ENCODE data around the gene MAFF.

MAFF gene

DNA sequence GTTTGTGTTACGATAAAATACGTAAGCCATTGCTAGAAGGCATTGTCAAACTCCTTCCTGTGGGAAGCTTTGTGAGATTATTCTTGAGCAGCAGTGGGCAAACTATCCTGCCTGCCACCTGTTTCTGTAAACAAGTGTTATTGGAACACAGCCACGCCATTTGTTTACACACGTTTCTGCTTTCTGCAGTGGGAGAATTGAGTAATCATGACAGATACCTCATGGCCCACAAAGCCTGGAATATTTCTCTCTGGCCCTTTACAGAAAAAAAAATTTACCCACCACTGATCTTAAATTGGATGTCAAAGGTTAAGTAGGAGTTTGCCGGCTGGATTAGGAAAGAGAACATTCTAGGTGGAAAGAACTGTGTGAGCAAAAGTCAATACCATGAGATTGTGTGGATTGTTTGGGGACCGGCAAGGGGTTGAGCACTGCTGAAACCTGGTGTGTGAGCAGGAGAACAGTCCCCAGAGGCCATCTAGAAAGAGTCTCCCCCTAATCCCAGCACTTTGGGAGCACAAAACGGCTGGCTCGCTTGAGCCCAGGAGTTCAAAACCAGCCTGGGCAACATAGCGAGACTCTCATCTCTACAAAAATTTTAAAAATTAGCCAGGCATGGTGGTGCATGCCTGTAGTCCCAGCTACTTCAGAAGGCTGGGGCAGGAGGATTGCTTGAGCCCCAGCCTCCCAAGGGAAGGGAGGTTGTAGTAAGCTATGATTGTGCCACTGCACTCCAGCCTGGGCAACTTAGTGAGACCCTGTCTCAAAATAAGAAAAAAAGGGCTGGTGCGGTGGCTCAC, 14.2 kb upstream of the MAFF start:
- TF ChIP-seq GATA1 (IDR thresholded peaks at IDR 0.05; ENCODE audit: low read depth, low read length) = no peak
- no peak for TF ChIP-seq POLR2A (IDR thresholded peaks at IDR 0.05; ENCODE audit: low read length)
- no peak for DNase-seq

DNA sequence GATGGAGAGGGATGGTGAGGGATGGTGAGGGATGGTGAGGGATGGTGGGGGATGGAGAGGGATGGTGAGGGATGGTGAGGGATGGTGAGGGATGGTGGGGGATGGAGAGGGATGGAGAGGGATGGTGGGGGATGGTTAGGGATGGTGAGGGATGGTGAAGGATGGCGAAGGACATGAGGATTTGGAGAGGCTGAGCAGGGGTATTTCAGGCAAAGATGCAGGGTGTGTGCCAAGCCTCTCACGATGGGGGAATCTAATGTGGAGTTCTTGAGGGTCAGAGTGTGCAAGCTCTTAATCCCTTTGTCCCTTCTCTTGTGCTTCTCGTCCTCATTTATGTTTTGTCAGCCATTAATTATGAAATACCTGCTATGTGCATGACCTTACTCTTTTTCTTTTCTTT, 12.7 kb upstream of the MAFF start:
- no peak for DNase-seq
- TF ChIP-seq POLR2A (IDR thresholded peaks at IDR 0.05; ENCODE audit: low read length) = no peak
- TF ChIP-seq GATA1 (IDR thresholded peaks at IDR 0.05; ENCODE audit: low read depth, low read length) = no peak

DNA sequence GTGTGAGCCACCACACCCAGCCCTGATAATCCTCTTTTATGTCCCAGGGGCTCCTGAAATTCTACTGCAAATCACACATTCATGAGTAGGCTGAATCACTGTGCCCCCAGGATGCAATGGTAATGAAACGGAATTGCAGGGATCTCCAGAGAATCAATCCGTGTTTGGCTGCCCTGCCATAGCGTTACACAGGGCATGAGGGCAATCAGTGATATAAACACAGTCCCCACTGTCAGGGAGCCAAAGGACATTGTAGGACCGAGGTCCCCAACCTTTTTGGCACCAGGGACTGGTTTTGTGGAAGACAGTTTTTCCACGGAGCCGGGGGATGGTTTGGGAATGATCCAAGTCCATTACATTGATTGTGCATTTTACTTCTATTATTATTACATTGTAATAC, 11.2 kb upstream of the MAFF start:
- DNase-seq = no peak
- TF ChIP-seq GATA1 (IDR thresholded peaks at IDR 0.05; ENCODE audit: low read depth, low read length) (no peak), POLR2A (IDR thresholded peaks at IDR 0.05; ENCODE audit: low read length) (no peak)

DNA sequence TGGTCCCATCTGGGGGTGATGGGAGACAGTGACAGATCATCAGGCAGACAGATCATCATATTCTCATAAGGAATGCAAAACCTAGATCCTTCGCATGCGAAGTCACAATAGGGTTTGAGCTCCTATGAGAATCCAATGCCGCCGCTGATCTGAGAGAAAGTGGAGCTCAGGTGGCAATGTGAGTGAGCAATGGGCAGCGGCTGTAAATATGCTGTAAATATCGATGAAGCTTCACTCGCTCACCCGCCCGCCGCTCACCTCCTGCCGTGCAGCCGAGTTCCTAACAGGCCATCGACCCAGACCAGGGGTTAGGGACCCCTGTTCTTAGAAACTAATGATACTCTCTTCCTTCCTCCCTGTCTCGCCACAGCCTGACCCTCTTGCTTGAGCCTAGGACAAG, 10.7 kb upstream of the MAFF start:
- TF ChIP-seq GATA1 (IDR thresholded peaks at IDR 0.05; ENCODE audit: low read depth, low read length) = no peak
- no peak for DNase-seq

DNA sequence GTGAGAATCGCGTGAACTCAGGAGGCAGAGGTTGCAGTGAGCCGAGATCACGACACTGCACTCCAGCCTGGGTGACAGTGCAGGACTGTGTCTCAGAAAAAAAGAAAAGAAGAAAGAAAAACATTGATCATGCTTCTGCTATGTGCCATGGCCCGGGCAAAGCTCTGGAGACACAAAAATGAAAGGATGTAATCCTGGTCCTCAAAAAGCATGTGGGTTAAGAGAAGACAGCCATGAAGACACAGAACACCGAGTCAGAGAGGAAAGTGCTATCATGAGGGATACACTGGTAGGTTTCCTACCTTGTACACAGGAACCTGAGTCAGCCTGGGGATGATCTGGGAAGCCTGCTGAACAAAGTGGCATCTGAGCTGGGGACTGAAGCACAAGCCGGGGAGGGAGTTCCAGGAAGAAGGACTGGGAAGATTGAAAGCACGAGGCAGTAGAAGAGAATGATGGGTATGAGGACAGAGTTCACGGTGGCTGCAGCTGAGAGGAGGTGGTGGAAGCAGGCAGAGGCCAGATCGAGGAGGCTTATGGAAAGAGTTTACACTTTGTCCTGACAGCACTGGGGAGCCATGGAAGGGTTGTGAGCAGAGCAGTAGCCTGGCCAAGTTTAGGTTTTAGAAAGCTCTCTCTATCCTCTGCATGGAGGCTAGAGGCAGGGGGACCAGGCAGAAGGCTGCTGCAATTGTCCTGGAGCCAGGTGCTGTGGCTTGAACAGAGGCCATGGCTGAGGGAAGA, 9.9 kb upstream of the MAFF start:
- DNase-seq = no peak
- no peak for TF ChIP-seq POLR2A (IDR thresholded peaks at IDR 0.05; ENCODE audit: low read length)
- no peak for TF ChIP-seq GATA1 (IDR thresholded peaks at IDR 0.05; ENCODE audit: low read depth, low read length)

DNA sequence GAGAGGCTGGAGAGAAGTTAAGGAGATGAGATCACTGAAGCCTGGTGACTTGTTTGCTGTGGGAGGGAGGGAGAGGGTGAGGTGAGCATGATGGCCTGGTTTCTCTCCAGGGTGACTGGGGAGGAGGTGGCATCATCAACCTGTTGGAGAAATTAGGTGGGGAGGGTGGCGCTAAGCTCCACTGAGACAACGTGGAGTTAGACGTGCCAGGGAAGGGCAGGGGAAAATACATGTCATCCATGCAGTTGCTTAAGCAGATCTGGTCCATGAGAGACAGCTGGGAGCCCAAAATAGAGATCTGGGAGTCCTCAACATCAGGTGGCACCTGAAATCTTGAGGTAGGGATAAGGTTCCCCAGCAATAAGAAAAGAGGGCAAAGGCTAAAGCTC, 9.3 kb upstream of the MAFF start:
- no peak for DNase-seq
- TF ChIP-seq GATA1 (IDR thresholded peaks at IDR 0.05; ENCODE audit: low read depth, low read length) (no peak), POLR2A (IDR thresholded peaks at IDR 0.05; ENCODE audit: low read length) (no peak)

DNA sequence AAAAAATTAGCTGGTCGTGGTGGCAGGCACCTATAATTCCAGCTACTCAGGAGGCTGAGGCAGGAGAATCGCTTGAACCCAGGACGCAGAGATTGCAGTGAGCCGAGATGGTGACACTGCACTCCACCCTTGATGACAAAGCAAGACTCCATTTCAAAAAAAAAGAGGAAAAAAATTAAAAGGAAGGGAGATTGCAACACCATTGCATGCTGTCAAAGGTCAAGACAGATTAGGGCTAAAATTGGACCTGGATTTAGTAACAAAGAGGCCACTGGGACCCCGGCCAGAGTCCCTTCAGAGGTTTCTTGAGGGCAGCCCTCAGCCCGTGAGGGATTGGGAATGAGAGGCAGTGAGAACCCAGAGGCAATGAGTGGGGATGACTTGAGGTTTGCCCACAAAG, 8.2 kb upstream of the MAFF start:
- DNase-seq = peak in 1 of 2 experiments; percentile 64
- no peak for TF ChIP-seq POLR2A (IDR thresholded peaks at IDR 0.05; ENCODE audit: low read length)

DNA sequence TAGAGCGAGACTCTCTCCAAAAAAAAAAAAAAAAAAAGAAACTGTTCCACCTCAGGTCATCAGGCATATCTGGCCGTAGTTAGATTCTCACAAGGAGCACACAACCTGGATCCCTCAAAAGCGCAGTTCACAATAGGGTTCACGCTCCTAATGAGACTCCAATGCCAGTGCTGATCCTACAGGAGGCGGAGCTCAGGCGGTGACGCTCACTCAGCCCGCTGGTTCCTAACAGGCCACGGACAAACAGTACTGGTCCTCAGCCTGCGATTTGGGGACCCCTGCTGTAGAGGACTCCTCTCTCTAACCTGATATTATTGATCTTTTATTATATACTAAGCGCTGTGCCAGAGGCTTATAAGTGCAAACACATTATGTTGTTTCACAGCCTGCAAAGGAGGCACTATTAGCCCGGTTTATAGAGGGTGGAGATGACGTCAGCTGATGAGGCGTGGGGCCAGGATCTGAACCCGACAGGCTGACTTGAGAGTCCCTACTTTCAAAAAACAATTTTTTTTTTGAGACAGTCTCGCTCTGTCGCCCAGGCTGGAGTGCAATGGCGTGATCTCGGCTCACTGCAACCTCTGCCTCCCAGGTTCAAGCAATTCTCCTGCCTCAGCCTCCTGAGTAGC, 4.9 kb upstream of the MAFF start:
- TF ChIP-seq GATA1 (IDR thresholded peaks at IDR 0.05; ENCODE audit: low read depth, low read length) (no peak), POLR2A (IDR thresholded peaks at IDR 0.05; ENCODE audit: low read length) (no peak)
- DNase-seq = peak in 1 of 2 experiments; percentile 27

DNA sequence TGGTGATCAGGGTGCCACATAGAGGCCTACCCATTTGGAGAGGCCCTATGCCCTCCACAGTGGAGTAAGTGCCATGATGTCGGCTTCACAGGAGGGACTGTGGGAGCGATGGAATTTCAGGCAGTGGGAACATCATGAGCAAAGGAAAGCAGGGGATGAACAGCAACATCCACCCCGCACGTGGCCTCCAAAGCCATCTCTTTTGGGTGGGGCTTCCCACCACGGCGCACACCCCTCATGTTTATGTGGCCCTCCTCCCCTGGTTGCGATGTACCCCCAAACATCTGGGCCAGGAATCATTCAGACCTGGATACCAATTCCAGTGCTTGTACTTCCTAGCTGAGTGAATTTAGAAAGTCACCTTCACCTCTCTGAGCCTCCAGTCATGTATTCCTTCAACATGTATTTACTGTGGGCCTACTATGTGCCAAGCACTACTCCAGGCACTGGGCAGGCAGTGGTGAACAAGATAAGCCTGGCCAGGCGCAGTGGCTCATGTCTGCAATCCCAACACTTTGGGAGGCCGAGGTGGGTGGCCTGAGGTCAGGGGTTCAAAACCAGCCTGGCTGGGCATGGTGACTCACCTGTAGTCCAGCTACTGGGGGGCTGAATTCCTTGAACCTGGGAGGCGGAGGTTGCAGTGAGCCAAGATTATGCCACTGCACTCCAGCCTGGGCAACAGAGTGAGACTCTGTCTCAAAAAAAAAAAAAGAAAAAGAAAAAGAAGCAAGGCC, 1.8 kb upstream of the MAFF start:
- TF ChIP-seq GATA1 (IDR thresholded peaks at IDR 0.05; ENCODE audit: low read depth, low read length) = no peak
- no peak for TF ChIP-seq POLR2A (IDR thresholded peaks at IDR 0.05; ENCODE audit: low read length)
- DNase-seq = no peak

DNA sequence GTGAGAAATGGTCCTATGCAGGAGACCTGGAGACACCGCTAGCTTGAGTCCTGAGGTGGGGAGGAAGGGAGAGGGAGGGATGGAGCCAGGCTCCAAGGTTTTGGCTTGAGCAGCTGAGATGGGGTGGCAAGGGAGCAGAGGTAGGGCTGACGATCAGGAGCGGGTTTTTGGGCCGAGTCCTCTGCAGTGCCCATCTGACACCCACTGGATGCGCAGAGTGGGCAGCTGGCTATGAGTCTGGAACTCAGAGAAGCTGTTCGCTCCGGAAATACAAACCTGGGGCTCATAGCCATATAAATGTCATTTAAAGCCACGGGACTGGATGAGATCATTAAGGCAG, 453 bp upstream of the MAFF start:
- no peak for TF ChIP-seq GATA1 (IDR thresholded peaks at IDR 0.05; ENCODE audit: low read depth, low read length)
- DNase-seq = no peak

DNA sequence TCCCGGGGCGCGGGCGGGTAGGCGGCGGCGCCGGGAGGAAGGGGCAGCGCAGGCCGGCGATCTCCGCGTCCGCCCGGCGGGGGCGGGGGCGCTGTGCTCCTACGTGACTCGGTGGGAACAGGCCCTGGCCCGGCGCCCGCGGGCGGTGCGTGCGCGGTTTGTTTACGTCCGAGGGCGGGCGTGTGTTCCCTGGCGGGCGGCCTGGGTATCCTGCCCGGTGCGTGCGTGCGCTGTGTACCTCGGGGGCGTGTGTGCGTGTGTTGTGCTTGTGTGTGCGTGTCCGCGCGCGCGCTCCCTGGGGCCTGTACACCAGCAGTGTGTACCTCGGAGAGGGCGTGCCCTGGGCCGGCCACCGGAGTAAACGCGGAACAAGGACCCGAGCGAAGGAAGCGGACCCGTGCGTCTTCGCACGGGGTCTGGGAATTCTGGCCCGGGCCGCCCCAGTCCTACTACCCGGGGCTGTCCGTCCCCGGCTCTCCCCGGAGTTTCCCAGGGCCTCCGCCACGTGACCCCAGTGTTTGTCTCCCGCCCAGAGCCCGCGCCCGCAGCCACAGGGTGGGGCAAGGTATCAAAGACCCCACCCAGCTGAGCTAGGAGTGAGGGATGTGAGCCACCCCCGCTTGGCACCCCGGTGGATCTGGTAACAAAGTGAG, 769 bp downstream of the MAFF start:
- peak; percentile 87 to 95 for DNase-seq
- TF ChIP-seq GATA1 (IDR thresholded peaks at IDR 0.05; ENCODE audit: low read depth, low read length) = no peak
- TF ChIP-seq POLR2A (IDR thresholded peaks at IDR 0.05; ENCODE audit: low read length) = peak; percentile 34

DNA sequence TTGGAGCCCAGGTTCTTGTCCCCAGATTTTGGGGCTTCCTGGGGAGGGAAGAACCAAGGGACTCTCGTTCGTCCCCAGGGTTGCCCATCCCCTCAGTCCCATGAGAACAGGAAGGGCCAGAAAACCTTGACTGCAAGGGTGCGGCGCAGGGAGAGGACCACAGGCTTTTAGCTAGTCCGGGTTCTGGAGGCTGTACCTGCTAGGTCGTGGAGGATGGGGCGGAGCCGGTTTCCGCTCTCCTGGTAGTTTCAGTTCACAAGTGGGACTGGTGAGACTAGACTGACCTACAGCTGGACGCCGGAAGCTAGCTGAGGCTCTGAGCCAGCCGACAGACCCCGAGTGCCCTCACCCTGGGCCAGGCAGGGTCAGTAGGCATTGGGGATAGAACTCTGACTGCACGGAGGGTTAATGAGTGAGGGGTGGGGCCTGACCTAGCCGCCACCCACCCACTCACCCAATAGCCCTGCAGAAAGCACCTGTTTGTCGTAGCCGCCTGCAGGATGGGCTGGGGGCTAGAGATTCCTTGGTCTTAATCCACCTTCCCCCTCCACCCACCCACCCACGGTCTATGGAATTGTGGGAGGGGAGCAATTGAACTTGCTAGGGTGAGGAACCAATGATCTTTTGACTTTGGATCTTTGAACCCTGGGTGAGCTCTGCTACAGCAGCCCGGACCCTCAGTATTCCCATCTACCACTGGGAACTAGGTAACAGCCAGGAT, 1.5 kb downstream of the MAFF start:
- DNase-seq = peak; percentile 46 to 76
- TF ChIP-seq GATA1 (IDR thresholded peaks at IDR 0.05; ENCODE audit: low read depth, low read length) (no peak), POLR2A (IDR thresholded peaks at IDR 0.05; ENCODE audit: low read length) (no peak)

DNA sequence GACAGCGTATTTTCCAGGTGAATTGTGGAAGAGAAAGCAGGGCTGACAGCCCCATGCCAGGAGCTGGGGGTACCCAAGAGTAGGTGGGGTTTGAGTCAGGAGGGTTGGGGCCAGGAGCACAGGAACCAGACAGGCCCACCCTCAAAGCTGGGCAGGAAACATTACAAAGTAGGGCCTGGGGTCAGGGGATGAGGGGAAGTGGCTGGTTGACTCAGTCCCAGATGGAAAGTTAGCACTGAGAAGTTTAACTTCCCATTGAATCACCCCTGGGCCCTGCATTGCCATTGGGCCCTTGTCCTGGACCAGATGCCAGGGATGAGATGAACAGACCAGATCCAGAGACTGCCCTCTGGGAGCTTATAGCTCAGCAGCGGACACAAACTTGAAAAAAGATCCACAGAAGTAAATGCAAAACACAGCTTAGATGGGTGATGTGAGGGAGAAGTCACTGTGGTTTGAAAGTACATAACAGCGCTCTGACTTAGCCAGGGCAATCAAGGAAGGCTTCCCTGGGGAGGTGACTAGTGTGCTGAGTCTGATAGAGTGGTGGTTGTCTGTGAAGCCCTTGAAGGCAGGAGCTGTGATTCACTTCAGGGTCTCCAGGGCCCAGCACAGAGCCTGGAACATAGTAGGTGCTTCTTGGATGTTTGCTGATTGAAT, 2.2 kb downstream of the MAFF start:
- DNase-seq = no peak
- TF ChIP-seq GATA1 (IDR thresholded peaks at IDR 0.05; ENCODE audit: low read depth, low read length) (no peak), POLR2A (IDR thresholded peaks at IDR 0.05; ENCODE audit: low read length) (peak; percentile 25)
